T-helper 22 cell (primary cell): ENCODE data around the gene SLIT3.

Experiments
- DNase-seq: peaks from one replicate; pipeline ENCODE4 v3.0.0-alpha.2; 2020; ENCODE audit warnings: low read depth

Gene SLIT3

DNA sequence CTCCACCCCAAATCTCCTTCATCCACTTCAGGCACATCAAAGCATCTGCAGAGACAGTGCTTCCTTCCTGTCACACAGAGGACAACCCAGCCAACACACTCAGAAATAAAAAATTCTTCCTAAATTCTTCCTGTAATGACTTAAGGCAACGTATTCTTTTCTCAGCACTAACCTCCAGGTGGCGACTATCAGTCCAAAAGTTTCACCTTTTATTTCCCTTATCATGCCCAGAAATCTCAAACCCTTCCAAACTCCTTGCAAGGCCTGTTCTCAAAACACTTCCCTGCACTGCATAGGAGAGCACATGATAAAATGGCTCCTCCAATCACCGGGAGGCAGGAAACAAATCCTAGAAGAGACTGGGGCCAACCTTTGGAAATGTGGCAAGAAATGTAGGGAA, 35.1 kb downstream of the SLIT3 start:
- no peak for DNase-seq

DNA sequence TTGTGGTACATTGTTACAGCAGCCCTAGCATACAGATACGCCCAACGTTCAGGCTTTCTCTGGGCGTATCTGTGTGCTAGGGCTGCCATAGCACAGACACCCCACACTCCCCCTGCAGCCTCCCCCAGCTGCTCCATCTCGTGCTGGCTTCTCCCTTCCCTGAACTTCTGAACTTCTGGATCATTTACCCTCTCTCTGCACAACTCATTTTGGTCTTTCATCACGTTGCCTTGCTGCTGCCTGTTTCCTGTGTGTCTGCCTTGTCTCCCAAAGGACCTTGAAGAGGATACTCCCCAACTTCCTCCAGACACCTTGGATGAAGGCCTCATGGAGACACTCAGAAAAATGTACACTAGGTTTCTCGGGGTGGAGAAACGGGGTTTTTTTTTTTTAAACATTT, 37.3 kb downstream of the SLIT3 start:
- no peak for DNase-seq

DNA sequence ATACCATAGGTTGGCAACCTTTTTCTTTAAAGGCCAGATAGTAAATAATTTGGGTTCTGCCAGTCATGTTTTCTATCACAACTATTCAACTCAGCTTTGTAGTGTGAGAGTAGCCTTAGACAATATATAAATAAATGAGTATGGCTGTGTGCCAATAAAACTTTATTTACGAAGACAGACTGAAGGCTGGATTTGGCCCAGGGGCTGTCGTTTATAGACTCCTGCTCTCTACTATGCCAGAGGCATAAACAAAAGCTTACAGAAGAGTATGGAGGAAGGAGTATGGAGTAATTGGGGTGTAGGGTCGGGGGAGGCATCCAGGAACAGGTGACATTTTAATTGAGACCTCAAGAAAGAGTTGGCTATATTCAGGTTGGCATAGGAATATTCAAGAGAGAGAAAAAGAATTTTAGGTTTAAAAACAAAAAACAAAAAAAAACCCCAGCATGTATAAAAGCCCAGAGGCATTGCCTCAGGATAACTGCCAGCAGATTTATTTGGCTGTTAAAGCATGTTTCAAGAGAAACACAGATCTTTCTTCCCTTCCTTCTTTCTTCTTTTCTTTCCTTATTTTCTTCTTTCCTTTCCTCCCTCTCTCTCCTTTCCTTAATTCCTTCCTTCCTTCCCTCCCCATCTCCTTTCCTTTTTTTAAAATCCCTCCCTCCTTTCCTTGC, 39.9 kb downstream of the SLIT3 start:
- DNase-seq: no peak

DNA sequence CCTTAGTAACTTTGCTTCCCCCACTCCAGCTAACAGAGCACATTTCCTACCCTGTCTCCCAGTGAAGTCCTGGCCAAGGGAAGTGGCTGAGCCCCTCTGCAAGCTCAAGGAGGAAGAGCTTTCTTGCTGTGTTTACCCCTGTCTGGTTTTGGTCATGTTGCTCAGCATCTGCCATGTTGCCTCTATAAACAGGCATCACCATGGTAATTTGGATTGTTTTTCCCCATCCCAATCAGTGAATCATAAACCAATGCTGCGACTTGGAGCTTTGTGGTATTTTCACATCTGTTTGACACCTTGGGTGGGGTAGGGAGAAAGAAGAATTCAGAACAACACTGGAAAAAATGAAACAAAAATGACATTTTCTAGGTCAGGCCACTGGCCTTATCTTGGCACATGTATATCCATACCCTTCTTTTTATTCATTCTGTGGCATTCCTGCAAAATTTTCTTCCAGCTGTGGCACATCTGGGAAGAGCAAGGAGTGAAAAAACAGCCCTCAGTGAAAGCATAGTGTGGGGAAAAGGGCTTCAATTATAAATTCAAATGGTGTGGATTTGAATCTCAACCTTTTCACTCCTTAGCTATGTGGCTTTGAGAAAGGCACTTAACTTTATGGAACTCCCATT, 42.5 kb downstream of the SLIT3 start:
- no peak for DNase-seq

DNA sequence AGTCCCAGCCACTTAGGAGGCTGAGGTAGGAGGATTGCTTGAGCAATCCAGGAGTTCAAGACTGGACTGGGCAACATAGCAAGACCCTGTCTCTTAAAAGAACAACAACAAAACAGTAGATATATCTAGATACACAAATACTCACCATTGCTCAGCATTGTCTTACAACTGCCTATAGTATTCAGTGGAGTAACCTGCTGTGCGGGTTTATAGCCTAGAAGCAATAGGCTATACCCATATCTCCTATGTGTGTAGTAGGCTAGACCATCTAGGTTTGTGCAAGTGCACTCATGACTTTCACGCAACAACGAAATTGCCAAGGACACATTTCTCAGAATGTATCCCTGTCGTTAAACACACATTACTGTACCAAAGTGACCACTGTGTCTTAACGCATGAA, 44.7 kb downstream of the SLIT3 start:
- no peak for DNase-seq

DNA sequence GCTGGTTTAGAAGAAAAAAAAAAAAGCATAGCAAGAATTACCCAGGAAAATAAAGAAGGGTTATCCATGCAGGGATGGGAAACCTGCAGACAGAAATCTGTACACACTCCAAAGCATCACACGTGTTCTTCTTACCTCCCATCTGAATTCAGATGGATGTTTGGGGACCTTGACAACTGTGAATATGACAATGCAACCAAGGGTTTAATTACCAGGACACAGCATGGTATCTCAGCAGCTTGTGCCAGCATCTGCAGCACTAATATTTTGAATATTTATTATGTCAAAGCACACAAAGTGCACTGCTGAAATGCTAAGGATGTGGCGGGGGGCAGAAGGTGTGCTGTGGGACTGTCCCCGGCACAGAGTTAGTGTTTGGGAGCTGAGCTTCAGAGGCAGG, 47.9 kb downstream of the SLIT3 start:
- DNase-seq: no peak

DNA sequence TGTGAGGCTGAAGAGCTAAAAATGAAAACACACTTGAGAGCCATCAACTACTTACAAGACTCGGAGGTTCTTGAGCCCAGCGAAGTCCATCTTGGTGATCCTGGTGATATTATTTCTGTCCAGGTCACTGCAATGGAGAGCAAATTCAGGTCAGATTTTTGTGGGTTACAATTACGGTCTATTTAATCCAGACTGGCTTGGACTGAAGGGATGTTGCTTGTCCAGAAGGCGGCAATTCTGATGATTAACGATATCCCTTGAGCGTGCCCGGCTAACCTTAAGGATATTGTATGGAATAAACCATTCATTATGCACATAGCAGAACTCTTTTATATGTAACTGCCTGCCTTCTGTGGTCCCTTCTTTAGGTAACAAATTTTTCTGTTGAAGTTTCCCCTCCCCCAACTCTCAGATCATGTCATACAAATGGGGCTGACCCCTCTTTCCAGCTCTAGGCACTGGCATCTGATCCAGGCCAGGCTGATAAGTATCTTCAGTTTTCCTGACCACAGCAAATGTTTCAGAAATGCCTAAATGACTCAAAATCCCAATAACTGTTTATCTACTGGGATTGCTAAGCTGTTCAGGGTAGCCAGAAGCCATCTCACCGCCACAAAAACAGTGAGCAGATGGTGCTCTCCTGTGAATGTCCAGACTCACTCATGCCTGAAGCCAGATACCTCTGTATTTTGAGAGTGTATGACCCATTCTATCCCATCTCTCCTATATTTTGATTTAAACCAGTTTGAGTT, 49.4 kb downstream of the SLIT3 start:
- DNase-seq: no peak

DNA sequence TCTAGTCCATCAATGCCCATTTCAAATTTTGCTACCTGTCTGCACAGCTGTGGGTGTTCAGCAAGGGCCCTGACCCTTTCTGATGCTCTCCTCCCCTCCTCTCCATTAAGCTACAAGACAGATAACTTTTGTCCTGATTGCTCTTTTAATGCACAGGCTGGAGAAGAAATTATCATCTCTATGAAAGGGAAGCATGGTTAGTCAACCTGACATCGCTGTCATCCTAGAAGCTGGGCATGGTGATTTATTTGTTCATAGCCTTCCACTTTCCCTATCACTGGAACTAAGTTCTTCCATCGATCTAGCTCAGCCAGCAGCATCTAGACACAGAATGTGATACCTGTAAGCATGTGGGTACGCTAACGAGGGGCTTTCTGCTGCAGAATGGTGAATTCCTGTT, 50.1 kb downstream of the SLIT3 start:
- DNase-seq: no peak

DNA sequence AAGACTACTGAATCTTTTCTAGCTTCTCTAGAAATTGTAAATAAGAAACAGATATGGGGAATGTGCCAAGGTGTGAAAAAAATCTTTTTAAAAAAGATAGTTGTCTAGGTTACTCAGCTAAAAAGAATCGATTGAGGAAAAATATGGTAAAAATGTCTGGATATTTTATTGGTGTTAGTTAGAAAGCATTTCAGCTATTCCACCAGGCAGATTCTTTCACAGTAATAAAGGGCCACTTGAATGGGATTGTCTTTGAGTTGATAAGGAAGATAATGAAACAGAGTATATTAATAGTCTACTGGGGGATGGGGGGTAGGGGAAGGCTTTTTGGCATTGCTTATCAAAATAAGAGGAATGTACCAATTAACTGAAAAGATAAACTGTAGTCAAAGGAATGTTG, 51.9 kb downstream of the SLIT3 start:
- DNase-seq: no peak

DNA sequence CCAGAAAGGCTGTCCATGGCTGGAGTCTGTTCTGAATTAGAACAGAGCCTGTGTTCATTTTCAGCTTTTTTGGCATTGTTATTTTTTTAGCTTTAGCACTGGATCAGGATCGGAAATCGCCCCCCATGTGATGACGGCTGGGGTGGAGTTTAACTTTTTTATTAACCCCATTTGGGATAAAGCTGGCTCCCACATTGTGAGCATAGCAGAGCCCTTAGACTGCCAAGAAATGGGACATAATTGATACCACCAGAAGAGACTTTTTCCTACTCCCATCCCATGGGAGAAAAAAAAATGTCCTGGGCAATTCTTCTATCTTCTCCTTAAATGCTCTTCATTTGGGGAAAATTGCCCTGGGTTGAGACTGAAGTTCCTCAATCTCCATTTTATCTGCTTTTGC, 52.4 kb downstream of the SLIT3 start:
- DNase-seq: no peak

DNA sequence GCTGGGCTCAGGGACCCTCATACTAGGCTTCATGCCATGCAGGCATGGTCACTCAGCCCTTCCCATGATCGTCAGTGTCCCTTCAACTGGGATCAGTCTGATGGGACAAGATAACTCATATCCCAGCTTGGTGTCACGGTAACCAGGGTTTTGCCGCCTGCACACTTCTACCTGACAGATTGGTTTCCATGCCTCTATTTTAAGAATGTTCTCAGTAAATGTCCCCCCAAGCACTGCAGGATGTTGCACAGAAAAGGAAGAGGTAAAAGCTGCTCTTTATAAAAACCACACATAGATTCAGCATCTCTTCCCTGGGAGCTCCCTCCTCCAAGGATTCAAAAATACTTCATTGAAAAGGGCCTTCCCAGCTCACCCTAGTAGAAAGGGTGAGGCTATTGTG, 56.1 kb downstream of the SLIT3 start:
- no peak for DNase-seq

DNA sequence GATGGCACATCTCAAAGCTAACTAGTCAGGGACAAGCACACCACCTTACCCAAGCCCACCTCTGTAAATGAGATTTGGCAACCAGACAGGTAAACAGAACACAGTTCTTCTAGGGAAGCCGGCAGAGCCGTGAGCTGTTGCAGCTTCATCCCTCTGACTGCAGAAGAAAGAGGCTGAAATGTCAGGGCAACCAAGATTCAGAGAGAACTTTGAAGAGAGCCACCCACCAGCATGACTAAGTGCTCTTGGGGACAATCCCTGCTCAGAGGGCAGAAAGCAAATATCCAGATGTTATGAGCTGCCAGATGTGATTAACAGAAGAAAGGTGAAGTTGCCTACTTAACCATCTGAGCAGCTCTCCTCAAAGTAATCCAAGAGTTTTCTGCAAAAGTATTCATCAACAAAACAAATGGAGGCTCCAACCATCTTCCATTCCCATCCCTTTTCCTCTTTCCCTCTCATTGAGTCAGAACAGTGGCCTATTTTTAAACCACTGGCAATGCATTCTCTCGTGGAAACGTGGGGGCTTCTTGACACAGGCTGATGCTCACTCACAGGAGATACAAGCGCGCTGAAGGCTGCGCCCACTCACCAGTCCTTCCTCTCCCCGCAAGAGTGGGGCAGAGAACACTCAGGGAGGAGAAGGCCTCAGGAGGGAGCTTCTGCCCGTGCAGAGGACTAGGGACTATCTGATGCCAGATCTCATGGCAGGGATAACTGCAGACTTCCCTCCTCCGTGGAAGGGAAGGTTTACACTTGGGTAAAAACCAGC, 57.1 kb downstream of the SLIT3 start:
- no peak for DNase-seq

DNA sequence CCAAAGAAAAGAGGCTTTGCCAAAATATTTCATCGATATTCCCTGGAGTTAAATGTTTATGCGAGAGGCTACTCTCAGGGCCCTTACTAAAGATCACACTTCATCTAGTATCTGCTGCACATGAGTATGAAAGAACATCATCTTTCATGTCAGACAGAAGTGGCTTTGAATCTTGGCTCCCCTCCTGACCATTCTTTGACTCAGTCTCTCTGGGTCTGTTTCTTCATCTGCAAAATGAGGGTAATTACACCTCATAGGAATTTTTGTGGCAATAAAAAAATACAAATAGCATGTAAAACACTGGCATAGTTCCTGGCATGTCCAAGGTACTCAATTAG, 58.1 kb downstream of the SLIT3 start:
- no peak for DNase-seq

DNA sequence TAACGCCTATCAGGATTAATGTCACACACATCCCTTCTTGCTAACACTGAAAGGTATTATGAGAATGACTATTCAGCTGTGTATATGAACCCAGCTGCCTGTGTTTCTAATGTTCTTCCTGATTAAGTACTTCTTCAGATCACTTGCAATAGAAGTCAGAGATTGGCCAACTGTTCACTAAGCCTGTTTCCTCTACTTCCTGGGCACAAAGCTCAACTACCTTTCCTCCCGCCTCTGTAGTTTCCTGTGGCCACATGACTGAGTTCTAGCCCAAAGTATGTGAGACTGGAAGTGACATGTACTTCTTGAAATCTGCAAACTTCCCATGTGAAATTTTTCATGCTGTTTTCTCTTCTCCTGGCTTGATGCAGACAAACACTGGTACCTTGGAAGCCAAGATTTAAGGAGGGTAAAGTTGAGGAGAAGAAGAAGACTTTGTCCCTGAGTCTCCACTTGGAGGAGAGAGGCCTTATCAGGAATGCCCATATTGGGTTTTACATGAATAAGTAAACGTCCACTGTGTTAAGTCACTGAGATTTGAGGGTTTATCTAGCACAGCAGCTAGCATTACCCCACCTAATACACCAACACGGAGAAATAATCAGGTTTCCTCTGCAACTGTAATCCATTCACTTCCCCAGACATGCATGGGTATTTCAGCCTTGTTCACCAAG, 58.6 kb downstream of the SLIT3 start:
- no peak for DNase-seq

DNA sequence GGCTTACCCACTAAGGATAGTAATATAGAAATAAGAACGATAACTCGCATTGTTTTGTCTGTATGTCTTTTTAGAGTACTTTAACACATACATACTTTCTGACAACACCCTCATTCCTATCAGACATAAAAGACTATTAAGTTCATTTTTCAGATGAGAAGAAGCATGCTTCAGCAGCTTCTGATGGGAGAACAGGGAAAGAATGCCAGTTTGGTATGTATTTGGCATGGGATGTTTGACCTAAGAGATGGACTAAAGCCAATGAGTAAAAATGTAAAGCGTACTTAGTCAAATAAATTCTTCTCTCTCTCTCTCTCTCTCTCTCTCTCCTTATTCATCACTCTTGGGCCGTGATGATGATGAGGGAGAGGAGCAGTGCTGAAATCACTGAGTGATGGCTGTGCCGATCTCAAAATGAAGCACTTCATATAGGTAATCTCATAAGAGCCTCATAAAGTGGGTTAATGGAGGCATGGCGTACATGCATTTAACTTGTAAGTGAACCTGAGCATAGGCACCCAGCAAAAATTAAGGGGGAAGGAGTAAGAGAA, 71.5 kb downstream of the SLIT3 start:
- DNase-seq: no peak

DNA sequence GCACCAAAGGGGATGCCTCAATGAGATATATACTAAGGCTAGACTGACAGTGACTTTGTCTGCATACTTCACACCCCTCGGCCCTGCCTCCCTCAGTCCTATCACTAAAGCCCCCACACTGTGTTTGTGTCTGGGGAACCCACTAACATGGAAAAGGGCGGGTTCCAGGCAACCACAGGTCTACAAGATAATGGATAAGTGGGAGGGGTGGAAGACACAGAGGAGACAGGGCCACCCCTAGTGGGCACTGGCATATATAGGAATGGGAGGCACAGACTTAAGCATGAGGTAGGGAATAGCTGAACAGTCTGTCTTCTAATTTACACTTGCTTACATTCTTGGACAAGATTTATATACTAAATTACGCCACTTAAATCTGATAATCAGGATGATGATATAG, 74.0 kb downstream of the SLIT3 start:
- no peak for DNase-seq

DNA sequence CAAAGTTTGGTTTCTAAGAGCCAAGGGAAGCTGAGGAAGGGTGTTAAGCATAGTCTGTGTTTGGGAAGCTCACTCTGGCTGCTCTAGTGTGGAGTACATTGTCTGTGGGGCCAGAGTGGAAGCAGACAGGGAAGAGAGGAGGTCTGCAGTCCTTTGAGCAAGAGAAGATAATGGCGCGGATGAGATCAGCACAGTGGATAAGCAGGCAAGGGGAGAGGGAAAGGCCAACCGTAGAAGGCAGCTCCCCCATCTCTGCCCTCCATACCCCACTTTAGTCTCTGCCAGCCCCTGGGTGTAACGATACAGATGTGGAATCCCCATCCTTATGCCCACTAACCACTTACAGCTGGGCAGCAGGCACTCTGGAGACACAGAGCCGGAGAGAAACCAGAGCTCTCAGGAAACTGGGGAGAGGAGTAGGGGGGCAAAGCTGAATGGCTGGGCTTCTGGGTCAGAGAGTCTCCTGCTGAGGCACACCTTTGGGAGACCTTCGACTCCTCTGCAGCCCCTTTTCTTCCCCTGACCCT, 75.0 kb downstream of the SLIT3 start:
- no peak for DNase-seq

DNA sequence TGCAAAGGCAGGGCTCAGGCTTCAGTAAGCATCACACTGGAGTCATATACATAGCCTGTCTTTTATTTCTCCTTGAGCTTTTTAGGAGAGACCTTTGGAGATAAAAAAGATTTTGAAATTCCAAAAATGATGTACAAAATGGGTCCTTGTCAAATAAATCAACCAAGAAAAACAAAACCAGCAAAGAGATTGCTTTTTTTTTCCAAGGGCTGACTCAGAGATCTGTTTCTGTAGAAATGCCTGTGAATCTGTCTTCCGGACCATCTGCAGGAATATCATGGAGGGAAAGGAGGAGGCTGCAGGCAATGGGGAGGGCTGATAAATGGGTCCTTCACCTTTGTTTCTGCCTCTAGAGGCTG, 77.4 kb downstream of the SLIT3 start:
- no peak for DNase-seq

DNA sequence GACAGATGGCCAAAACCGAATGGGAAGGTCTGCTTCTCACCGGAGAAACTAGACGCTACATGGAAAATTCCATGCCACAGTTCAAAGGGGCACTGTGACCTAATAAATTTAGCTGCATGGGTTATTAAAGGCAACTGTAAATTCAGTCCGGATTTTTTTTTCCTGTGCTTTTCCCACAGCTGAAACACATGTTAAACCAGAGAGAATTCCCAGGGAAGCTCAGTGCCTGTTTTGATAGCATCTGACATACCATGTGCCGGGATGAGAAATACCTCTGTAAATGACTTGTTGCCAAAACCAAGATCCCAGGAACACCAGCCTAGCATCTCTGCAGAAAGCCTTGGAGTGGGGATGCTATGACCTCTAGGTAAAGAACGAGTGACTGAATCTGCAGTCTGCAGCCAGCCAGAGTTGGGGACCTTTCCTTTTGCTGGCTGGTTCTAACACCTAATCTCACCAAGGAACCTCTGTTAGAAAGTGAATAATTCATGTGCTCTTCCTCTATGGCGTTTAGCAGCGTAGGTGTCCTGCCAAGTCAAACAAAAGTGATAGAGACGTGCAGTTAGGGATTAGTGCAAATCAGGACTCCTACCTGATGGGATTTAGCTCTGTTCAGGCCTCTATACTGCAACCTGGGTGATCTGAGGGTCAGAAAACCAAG, 77.9 kb downstream of the SLIT3 start:
- DNase-seq: no peak

DNA sequence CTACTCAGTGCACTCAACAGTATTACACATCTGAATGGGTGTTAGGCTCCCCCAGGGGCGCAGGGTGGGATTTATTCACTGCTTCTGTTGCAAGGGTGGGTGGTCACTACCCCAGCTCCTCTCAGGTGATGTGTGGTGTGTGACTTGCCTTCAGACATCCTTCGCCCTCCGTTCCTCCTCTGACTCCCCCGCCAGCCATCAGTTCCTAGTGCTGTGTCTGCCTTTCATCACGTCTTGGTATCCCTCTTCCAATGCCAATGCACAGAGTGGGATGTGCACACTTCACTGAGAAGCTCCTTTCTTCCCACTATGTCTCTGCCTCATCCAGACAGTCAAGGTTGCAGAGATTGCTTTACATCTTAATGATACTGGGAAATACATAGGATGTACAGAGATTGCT, 79.4 kb downstream of the SLIT3 start:
- DNase-seq: no peak

DNA sequence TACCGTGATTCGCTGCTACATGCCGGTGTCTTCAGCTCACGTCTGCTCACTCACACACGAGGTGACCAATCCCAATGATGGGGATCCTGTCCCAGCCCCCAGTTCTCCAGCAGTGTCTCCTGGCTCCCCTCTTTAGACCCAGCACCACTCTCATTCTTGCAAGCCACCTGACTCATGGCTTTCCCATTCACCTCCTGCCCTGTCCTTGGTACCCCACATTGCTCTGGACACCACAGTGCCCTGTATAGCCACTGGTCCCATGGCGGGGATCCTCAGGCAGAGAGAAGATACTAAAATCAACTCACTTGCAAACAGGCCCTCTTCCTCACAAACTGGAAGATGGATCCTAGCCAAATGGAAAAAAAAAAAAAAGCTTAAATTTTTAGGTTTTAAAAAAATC, 81.0 kb downstream of the SLIT3 start:
- DNase-seq: no peak
